ENCODE measurements around the gene NAGPA. TPM values are rescaled to one million over a fixed set of nuclear protein-coding genes. Genes with fewer than 3 reads are reported as not detected.

The NAGPA gene
- total and polyA plus RNA-seq, 2 of the 8 experiments (the other 6 are each of a cell fraction or from before 2014, with no cell fraction given) = 10.1 to 13.2 TPM

- no peak overlapping the region for H4K5ac ChIP-seq (ENCODE audit: insufficient read length, low read depth, low read length)
- no peak overlapping the region for H3K18ac ChIP-seq (ENCODE audit: extremely low read depth, low read length)
- no peaks in the 10 kb centered on the region; the same call in 1 of the 2 replicates for H3K23me2 ChIP-seq (ENCODE audit: low read depth, low read length)
- no peak for DNase-seq (ENCODE audit: low read depth in 1 of 2, low spot score in 2 of 2)
- H3K79me2 ChIP-seq (ENCODE audit: control insufficient read depth in 1 of 2, insufficient read depth in 2 of 2, low read length in 2 of 2) = no peaks in the 10 kb centered on the region
- H3K23ac ChIP-seq (ENCODE audit: insufficient read length) = no peak overlapping the region
- H3K27me3 ChIP-seq (replicated peaks in 1 of 4; ENCODE audit: control insufficient read depth in 3 of 4, extremely low read depth in 1 of 4, insufficient read depth in 3 of 4, low read length in 3 of 4) = no peaks in the 10 kb centered on the region
- H4K91ac ChIP-seq (replicated peaks; ENCODE audit: insufficient read length, low read length) = no peak overlapping the region
- H2AK5ac ChIP-seq (ENCODE audit: low read depth, low read length) = peak overlapping the region; percentile 90; the same call in 1 of the 2 replicates
- peaks cover 0 to 23% (median 14%) of the 10 kb centered on the region in 4 experiments; a peak in 6 of 7 replicates for H3K4me1 ChIP-seq (replicated peaks in 1 of 4; ENCODE audit: control insufficient read depth in 3 of 4, insufficient read depth in 4 of 4, low read length in 3 of 4)
- no peaks in the 10 kb centered on the region for H3K9me3 ChIP-seq (ENCODE audit: insufficient read depth in 2 of 2, low read depth in 1 of 2, low read length in 1 of 2)
- H4K20me1 ChIP-seq (replicated peaks in 1 of 2; ENCODE audit: control insufficient read depth in 1 of 2, insufficient read depth in 2 of 2, low read length in 2 of 2) = no peaks in the 10 kb centered on the region
- H3K79me1 ChIP-seq (ENCODE audit: low read depth, low read length) = no peaks in the 10 kb centered on the region
- POLR2A ChIA-PET (ENCODE audit: partially characterized antibody) = interaction anchor here (0.8 to 2.0 kb wide), 5 partner anchors 9 to 16 kb away, joined by 3 to 5 read pairs (median 4); no protein-coding TSS in a partner anchor
- FAIRE-seq = no peak
- no peak overlapping the region for H3K14ac ChIP-seq (ENCODE audit: insufficient read length)
- H3K36me3 ChIP-seq (ENCODE audit: control insufficient read depth in 2 of 4, insufficient read depth in 4 of 4, low read length in 3 of 4) = no peaks in the 10 kb centered on the region
- 82% methylated on average over 19 of the region's 19 CpGs; no CpG with 5 or more reads in 1 of the 2 experiments for WGBS, 2 experiments (ENCODE audit: extremely low coverage in 1 of 2, insufficient coverage in 1 of 2, insufficient read length in 1 of 2, insufficient replicate concordance in 2 of 2, low coverage in 1 of 2, low lambda C conversion rate in 2 of 2, missing lambda C conversion rate in 1 of 2)
- H2BK15ac ChIP-seq (ENCODE audit: low read length) = 0 out of 2 replicates have a peak overlapping the region, but pooled peaks have one; percentile 12
- H2BK5ac ChIP-seq (ENCODE audit: low read depth, low read length) = peak overlapping the region; percentile 35; the same call in 1 of the 2 replicates
- H4K8ac ChIP-seq (ENCODE audit: extremely low read depth, insufficient read depth, low read length) = no peak overlapping the region
- no peak overlapping the region for H2BK120ac ChIP-seq (replicated peaks; ENCODE audit: low read depth, low read length)
- H2AFZ ChIP-seq (ENCODE audit: low read length) = no peak overlapping the region
- H3K4me2 ChIP-seq (ENCODE audit: insufficient read depth in 1 of 2, low read depth in 2 of 2, low read length in 2 of 2) = no peak overlapping the region
- H3K56ac ChIP-seq (replicated peaks; ENCODE audit: insufficient read length, low read depth, low read length) = no peak overlapping the region
- CTCF ChIA-PET (ENCODE audit: partially characterized antibody) = interaction anchor here (0.6 to 28.8 kb wide), 3 partner anchors 9 to 37 kb away, joined by 4 to 625 read pairs (median 6); partner anchors contain the start of gene ALG1
- TF ChIP-seq NANOG (IDR thresholded peaks at IDR 0.05; ENCODE audit: insufficient read depth, low read depth, low read length, poor library complexity, severe bottlenecking) = no peak
- 0 out of 2 replicates have a peak, but pooled peaks have one; percentile 54 for TF ChIP-seq KDM1A (IDR thresholded peaks at IDR 0.05; ENCODE audit: borderline replicate concordance, low read length)
- TF ChIP-seq CBX5 (IDR thresholded peaks at IDR 0.05; ENCODE audit: low read depth, low read length) = no peak
- no peak for TF ChIP-seq E2F6 (IDR thresholded peaks at IDR 0.05)
- no peak overlapping the region for H3K27ac ChIP-seq (ENCODE audit: low read depth, low read length)
- H2BK20ac ChIP-seq (ENCODE audit: low read length) = peak overlapping the region; percentile 40; the same call in 1 of the 2 replicates
- H3K9ac ChIP-seq (replicated peaks in 1 of 4; ENCODE audit: extremely low read depth in 1 of 4, low read depth in 3 of 4, low read length in 3 of 4) = no peak overlapping the region; a peak in 1 of 7 replicates
- H2BK12ac ChIP-seq (ENCODE audit: low read depth, low read length) = 0 out of 2 replicates have a peak overlapping the region, but pooled peaks have one; percentile 7
- H3K4ac ChIP-seq (replicated peaks; ENCODE audit: insufficient read length, low read depth, low read length) = no peak overlapping the region
- no peak overlapping the region for H3K4me3 ChIP-seq (ENCODE audit: extremely low read depth in 1 of 4, insufficient read depth in 2 of 4, low read depth in 3 of 4, low read length in 4 of 4)
These were observed 29.3 kb upstream of the NAGPA start for GRCh38 chr16:5062790-5063765.

Measured in H1 (cell line).